ENCODE data around the gene NHS. TPM values are rescaled to one million over a fixed set of nuclear protein-coding genes. Genes with fewer than 3 reads are reported as not detected.

The NHS gene
- total RNA-seq, 1 experiment from 2014 or later: 6.2 TPM

- no peak for TF ChIP-seq CTCF (IDR thresholded peaks at IDR 0.05; ENCODE audit: unreplicated experiment)
- DNase-seq (ENCODE audit: unreplicated experiment): no peak
- intact Hi-C loops (cut with micrococcal nuclease): loop anchor here (1.0 to 10.0 kb wide), 3 partner anchors 35 to 214 kb away; no protein-coding TSS in a partner anchor
- no peaks in the 10 kb centered on the region for H3K36me3 Mint-ChIP-seq (ENCODE audit: insufficient read depth, unreplicated experiment)
- H3K27ac Mint-ChIP-seq (ENCODE audit: low read depth, unreplicated experiment): no peak overlapping the region
- ChIA-PET CTCF (no interaction called here), POLR2A (interaction anchor here (0.9 to 2.3 kb wide), 4 partner anchors 25 to 214 kb away, joined by 3 to 14 read pairs (median 5); no protein-coding TSS in a partner anchor)
- no peaks in the 10 kb centered on the region for H3K27me3 Mint-ChIP-seq (ENCODE audit: insufficient read depth, unreplicated experiment)
- no peaks in the 10 kb centered on the region for H3K4me1 Mint-ChIP-seq (ENCODE audit: insufficient read depth, unreplicated experiment)
- peaks cover 19% of the 10 kb centered on the region for H3K9me3 Mint-ChIP-seq (ENCODE audit: unreplicated experiment)
- BruUV-seq (replicated peaks): TSS peak; percentile 42
- peak overlapping the region; percentile 74 for H3K4me3 Mint-ChIP-seq (ENCODE audit: unreplicated experiment)
Measured at GRCh38 chrX:17377795-17378194, 2.8 kb downstream of the NHS start.

DNA sequence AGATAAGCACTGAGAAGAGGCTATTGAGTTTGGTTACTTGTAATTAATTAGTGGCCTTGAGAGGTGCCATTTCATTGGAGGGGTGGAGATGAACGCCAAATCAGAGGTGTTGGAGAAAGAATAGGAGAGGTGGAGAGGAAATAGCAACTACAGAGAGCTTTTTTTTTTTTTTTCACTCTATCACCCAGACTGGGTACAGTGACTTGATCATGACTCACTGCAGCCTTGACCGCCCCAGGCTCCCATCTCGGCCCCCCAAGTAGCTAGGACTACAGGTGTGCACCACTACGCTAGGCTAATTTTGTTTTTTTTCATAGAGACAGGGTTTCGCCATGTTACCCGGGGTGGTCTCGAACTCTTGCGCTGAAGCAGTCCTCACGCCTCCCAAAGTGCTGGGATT lies 5.2 kb downstream of the NHS start:
- Mint-ChIP-seq H3K4me1 (ENCODE audit: insufficient read depth, unreplicated experiment) (no peaks in the 10 kb centered on the region), H3K27me3 (ENCODE audit: insufficient read depth, unreplicated experiment) (no peaks in the 10 kb centered on the region), H3K9me3 (ENCODE audit: unreplicated experiment) (peaks cover 25% of the 10 kb centered on the region), H3K4me3 (ENCODE audit: unreplicated experiment) (no peak overlapping the region), H3K27ac (ENCODE audit: low read depth, unreplicated experiment) (no peak overlapping the region), H3K36me3 (ENCODE audit: insufficient read depth, unreplicated experiment) (no peaks in the 10 kb centered on the region)
- intact Hi-C loops (cut with micrococcal nuclease): no loop called here
- BruUV-seq (replicated peaks): no TSS peak
- CTCF ChIA-PET: interaction anchor here (1.1 kb wide), 1 partner anchor 45 kb away, joined by 3 read pairs; no protein-coding TSS in a partner anchor
- POLR2A ChIA-PET: no interaction called here
- DNase-seq (ENCODE audit: unreplicated experiment): no peak
- no peak for TF ChIP-seq CTCF (IDR thresholded peaks at IDR 0.05; ENCODE audit: unreplicated experiment)

DNA sequence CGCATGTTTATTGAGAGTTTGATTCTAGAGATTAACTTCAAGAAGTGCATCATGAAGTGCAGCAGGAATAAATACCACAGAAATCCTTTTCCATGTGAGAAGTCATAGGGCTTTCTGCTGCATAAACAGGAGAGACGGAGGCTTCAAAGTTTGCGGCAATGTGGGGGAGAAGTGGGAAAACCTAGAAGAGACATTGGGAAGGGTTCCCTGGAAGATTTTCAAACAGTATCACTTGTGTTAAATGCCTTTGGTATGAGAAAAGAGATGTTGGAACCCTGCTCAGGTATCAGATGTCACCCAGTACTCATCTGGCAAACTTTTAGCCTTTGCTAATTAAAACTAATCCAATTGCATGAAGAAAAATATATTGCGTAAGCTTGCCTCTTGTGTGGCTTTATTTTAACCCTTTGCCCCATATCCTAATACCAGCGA lies 15.4 kb downstream of the NHS start:
- DNase-seq (ENCODE audit: unreplicated experiment): no peak
- no TSS peak for BruUV-seq (replicated peaks)
- no peak for TF ChIP-seq CTCF (IDR thresholded peaks at IDR 0.05; ENCODE audit: unreplicated experiment)
- Mint-ChIP-seq H3K9me3 (ENCODE audit: unreplicated experiment) (no peaks in the 10 kb centered on the region), H3K4me3 (ENCODE audit: unreplicated experiment) (no peak overlapping the region), H3K27me3 (ENCODE audit: insufficient read depth, unreplicated experiment) (peaks cover 24% of the 10 kb centered on the region), H3K4me1 (ENCODE audit: insufficient read depth, unreplicated experiment) (no peaks in the 10 kb centered on the region), H3K36me3 (ENCODE audit: insufficient read depth, unreplicated experiment) (no peaks in the 10 kb centered on the region), H3K27ac (ENCODE audit: low read depth, unreplicated experiment) (no peak overlapping the region)
- ChIA-PET POLR2A (interaction anchor here (0.6 kb wide), 1 partner anchor 14 kb away, joined by 3 read pairs; no protein-coding TSS in a partner anchor), CTCF (interaction anchor here (0.6 kb wide), 1 partner anchor 22 kb away, joined by 4 read pairs; no protein-coding TSS in a partner anchor)
- intact Hi-C loops (cut with micrococcal nuclease): no loop called here

GRCh38 chrX:17395154-17395553 lies 20.2 kb downstream of the NHS start:
- intact Hi-C loops (cut with micrococcal nuclease): no loop called here
- CTCF ChIA-PET: no interaction called here
- no TSS peak for BruUV-seq (replicated peaks)
- no peak overlapping the region for H3K27ac Mint-ChIP-seq (ENCODE audit: low read depth, unreplicated experiment)
- H3K27me3 Mint-ChIP-seq (ENCODE audit: insufficient read depth, unreplicated experiment): no peaks in the 10 kb centered on the region
- no peaks in the 10 kb centered on the region for H3K9me3 Mint-ChIP-seq (ENCODE audit: unreplicated experiment)
- POLR2A ChIA-PET: no interaction called here
- H3K4me1 Mint-ChIP-seq (ENCODE audit: insufficient read depth, unreplicated experiment): peaks cover 6% of the 10 kb centered on the region
- DNase-seq (ENCODE audit: unreplicated experiment): no peak
- TF ChIP-seq CTCF (IDR thresholded peaks at IDR 0.05; ENCODE audit: unreplicated experiment): no peak
- peaks cover 5% of the 10 kb centered on the region for H3K36me3 Mint-ChIP-seq (ENCODE audit: insufficient read depth, unreplicated experiment)
- no peak overlapping the region for H3K4me3 Mint-ChIP-seq (ENCODE audit: unreplicated experiment)
